Measurements from ENCODE around the gene DOK7. TPM values are rescaled to one million over a fixed set of nuclear protein-coding genes. Genes with fewer than 3 reads are reported as not detected.

DOK7 gene
- total and polyA plus RNA-seq, 7 donors, result 0.85 to 1.9 (median 1.2) TPM; not detected in 4

DNA sequence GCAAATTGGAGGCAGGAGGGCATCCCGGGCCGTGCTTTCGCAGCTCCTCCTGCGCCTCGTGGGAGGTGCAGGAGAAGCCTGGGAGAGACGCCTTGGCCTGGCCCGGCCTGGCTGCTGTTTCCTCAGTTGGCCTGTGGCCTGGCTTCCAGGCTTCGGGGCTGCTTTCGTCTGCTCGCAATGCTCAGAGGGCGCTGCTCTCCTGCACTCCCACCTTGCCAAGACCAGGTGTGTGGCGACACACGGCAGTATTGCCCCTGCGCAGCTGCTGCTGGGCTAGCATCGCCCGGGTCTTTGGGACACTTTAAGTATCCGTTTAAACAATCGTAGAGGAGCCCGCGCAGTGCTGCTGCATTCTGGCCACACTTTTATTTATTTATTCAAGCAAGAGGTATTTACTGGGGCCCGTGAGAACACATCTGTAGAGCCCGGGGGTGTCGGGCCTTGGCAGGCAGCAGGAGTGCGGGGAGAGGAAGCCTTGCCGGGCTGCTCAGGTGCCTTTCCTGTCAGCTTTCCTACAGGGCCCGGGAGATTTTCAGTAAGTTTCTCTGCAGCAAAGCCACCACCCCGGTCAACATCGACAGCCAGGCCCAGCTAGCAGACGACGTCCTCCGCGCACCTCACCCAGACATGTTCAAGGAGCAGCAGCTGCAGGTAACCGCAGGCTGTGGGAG is 47.5 kb upstream of the DOK7 start:
- peak; percentile 43 for DNase-seq
- intact Hi-C loops (cut with DNase I), result no loop called here
- Histone ChIP-seq H3K27me3 (no peaks in the 10 kb centered on the region), H3K27ac (no peak overlapping the region), H3K4me1 (no peaks in the 10 kb centered on the region), H3K9me3 (no peaks in the 10 kb centered on the region), H3K36me3 (peaks cover 0 to 42% (median 15%) of the 10 kb centered on the region in 4 donors), H3K4me3 (no peak overlapping the region)
- TF ChIP-seq, protein P1, sequence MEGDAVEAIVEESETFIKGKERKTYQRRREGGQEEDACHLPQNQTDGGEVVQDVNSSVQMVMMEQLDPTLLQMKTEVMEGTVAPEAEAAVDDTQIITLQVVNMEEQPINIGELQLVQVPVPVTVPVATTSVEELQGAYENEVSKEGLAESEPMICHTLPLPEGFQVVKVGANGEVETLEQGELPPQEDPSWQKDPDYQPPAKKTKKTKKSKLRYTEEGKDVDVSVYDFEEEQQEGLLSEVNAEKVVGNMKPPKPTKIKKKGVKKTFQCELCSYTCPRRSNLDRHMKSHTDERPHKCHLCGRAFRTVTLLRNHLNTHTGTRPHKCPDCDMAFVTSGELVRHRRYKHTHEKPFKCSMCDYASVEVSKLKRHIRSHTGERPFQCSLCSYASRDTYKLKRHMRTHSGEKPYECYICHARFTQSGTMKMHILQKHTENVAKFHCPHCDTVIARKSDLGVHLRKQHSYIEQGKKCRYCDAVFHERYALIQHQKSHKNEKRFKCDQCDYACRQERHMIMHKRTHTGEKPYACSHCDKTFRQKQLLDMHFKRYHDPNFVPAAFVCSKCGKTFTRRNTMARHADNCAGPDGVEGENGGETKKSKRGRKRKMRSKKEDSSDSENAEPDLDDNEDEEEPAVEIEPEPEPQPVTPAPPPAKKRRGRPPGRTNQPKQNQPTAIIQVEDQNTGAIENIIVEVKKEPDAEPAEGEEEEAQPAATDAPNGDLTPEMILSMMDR (IDR thresholded peaks at IDR 0.05), result no peak
- TF ChIP-seq EP300 (IDR thresholded peaks at IDR 0.05) (no peak), POLR2AphosphoS5 (IDR thresholded peaks at IDR 0.05) (no peak), POLR2A (IDR thresholded peaks at IDR 0.05) (no peak)
- WGBS, 2 donors, result 93 to 94% methylated on average over 33 of the region's 33 CpGs

DNA sequence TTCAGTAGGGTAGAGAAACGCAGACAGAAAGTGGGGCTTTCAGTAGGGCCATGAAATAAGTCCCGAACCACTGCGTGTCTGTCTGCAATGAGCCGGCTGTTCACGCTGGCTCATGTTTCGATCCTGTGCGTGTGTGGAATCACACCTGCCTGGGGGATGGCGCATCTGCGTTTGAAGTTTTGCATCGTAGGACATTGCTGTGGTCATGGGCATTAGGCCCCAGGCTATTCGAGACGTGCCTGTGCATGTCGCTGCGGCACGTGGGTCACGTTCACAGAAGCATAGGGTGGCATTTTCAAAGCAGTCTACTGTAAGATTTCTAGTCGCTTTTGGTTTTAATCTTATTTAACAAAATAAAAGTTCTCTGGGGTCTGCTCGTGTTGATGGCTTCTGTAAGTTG is 46.8 kb upstream of the DOK7 start:
- Histone ChIP-seq H3K4me1 (no peaks in the 10 kb centered on the region), H3K9me3 (no peaks in the 10 kb centered on the region), H3K4me3 (no peak overlapping the region), H3K27me3 (no peaks in the 10 kb centered on the region), H3K36me3 (peaks cover 0 to 49% (median 15%) of the 10 kb centered on the region in 4 donors), H3K27ac (no peak overlapping the region)
- WGBS, 2 donors, result 91 to 93% methylated on average over 18 of the region's 18 CpGs
- peak; percentile 17 for DNase-seq
- intact Hi-C loops (cut with DNase I), result no loop called here
- TF ChIP-seq POLR2A (IDR thresholded peaks at IDR 0.05) (no peak), EP300 (IDR thresholded peaks at IDR 0.05) (no peak), POLR2AphosphoS5 (IDR thresholded peaks at IDR 0.05) (no peak)
- TF ChIP-seq, protein P1 (IDR thresholded peaks at IDR 0.05), result no peak

DNA sequence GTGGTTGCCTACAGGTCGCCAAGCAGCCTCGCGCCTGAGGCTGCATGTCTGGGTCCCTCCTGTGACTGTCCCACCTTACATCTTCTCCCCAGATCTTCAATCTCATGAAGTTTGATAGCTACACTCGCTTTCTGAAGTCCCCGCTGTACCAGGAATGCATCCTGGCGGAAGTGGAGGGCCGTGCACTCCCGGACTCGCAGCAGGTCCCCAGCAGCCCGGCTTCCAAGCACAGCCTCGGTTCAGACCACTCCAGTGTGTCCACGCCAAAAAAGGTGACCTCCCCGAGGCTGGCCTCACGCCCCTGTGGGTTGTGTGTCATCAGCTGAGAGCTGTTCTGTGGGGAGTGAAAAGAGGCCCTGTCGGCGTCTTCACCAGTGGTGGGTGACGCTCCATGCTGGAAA is 46.3 kb upstream of the DOK7 start:
- H3K27me3 ChIP-seq, result no peaks in the 10 kb centered on the region
- 96% methylated on average over 17 of the region's 17 CpGs for WGBS, 2 donors
- DNase-seq, result peak; percentile 48
- no peak overlapping the region for H3K4me3 ChIP-seq
- no peak overlapping the region for H3K27ac ChIP-seq
- no peak for TF ChIP-seq POLR2AphosphoS5 (IDR thresholded peaks at IDR 0.05)
- no peak for TF ChIP-seq POLR2A (IDR thresholded peaks at IDR 0.05)
- no peak for TF ChIP-seq EP300 (IDR thresholded peaks at IDR 0.05)
- TF ChIP-seq, protein P1 (IDR thresholded peaks at IDR 0.05), result no peak
- H3K9me3 ChIP-seq, result no peaks in the 10 kb centered on the region
- H3K4me1 ChIP-seq, result no peaks in the 10 kb centered on the region
- intact Hi-C loops (cut with DNase I), result no loop called here
- H3K36me3 ChIP-seq, result peaks cover 0 to 52% (median 15%) of the 10 kb centered on the region in 4 donors

DNA sequence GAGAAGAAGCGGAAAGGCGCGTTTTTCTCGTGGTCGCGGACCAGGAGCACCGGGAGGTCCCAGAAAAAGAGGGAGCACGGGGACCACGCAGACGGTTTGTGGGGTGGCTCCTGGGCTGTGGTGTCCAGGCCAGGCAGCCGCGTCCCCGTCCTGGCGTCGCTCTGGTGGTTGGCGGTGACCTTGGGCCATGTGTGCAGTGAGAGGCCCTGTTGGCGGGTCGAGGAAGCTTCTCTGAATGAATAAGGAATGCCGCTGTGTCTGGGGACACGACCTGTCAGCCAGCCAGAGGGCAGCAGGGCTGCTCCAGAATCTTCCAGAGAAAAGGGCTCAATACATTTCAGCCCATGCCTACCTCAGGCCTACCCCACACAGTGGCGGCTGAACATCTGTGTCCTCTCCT is 45.7 kb upstream of the DOK7 start:
- WGBS, 2 donors, result 95 to 96% methylated on average over 21 of the region's 21 CpGs
- H3K4me3 ChIP-seq, result no peak overlapping the region
- H3K4me1 ChIP-seq, result no peaks in the 10 kb centered on the region
- H3K27ac ChIP-seq, result no peak overlapping the region
- H3K9me3 ChIP-seq, result no peaks in the 10 kb centered on the region
- H3K27me3 ChIP-seq, result no peaks in the 10 kb centered on the region
- TF ChIP-seq POLR2AphosphoS5 (IDR thresholded peaks at IDR 0.05), result no peak
- no peak for TF ChIP-seq EP300 (IDR thresholded peaks at IDR 0.05)
- TF ChIP-seq, protein P1 (IDR thresholded peaks at IDR 0.05), result no peak
- TF ChIP-seq POLR2A (IDR thresholded peaks at IDR 0.05), result no peak
- intact Hi-C loops (cut with DNase I), result no loop called here
- peaks cover 0 to 58% (median 15%) of the 10 kb centered on the region in 4 donors for H3K36me3 ChIP-seq
- DNase-seq, result peak; percentile 38

Data from sigmoid colon (tissue), 7 donors.